Activated CD4-positive, alpha-beta T cell treated with anti-CD3 and anti-CD28 coated beads for 36 hours (primary cell): ENCODE data around the gene EFS. TPM values are rescaled to one million over a fixed set of nuclear protein-coding genes. Genes with fewer than 3 reads are reported as not detected.

Experiments used
- ATAC-seq: fragments of 200-7000 bp; cut with Tn5 transposase; one replicate; pipeline ENCODE4 v1.10.0; 2021; ENCODE audit warnings: mild to moderate bottlenecking, moderate library complexity
- CTCF ChIA-PET: fragments of 350-600 bp; sonication (Branson Sonifier 250); formaldehyde crosslinking; loops from one replicate; lab custom pipeline; 2021; ENCODE audit warnings: antibody characterized with exemption; lab: Charles Lee
- POLR2A ChIA-PET: fragments of 350-600 bp; sonication (Branson Sonifier 250); formaldehyde crosslinking; loops from one replicate; lab custom pipeline; 2021; ENCODE audit warnings: antibody characterized with exemption, inconsistent platforms; lab: Charles Lee
- DNase-seq: peaks from one replicate; pipeline ENCODE4 v3.0.0-alpha.2; 2020
- H3K27ac Mint-ChIP-seq: one replicate; pipeline ENCODE4 v1.8.0; 2021; ENCODE audit warnings: mixed read lengths
- H3K27me3 Mint-ChIP-seq: one replicate; pipeline ENCODE4 v1.8.0; 2021; ENCODE audit warnings: mixed read lengths
- H3K36me3 Mint-ChIP-seq: one replicate; pipeline ENCODE4 v1.8.0; 2021; ENCODE audit warnings: low read depth, mixed read lengths
- H3K4me1 Mint-ChIP-seq: one replicate; pipeline ENCODE4 v1.8.0; 2021; ENCODE audit warnings: mixed read lengths
- H3K4me3 Mint-ChIP-seq: one replicate; pipeline ENCODE4 v1.8.0; 2021; ENCODE audit warnings: mild to moderate bottlenecking, moderate library complexity, mixed read lengths
- H3K9me3 Mint-ChIP-seq: one replicate; pipeline ENCODE4 v1.8.0; 2021; ENCODE audit warnings: low read depth, mixed read lengths
- intact Hi-C, 2 experiments: fragments of 100-400 bp; cut with DNase I in 1 of 2; cut with micrococcal nuclease in 1 of 2; formaldehyde crosslinking; loops; one replicate each; pipeline versions ENCODE4 v1.14.2 to v1.15.1; 2022 to 2024; cut with DNase I, micrococcal nuclease
- total RNA-seq, 2 experiments: library from RNA; stranded (reverse); gene quantifications; one replicate each; pipeline ENCODE4 v1.2.3, GENCODE V29; 2021

Gene EFS
- total RNA-seq, 2 experiments from 2014 or later: not detected

- CTCF ChIA-PET: interaction anchor here (0.6 to 1.8 kb wide), 4 partner anchors 38 to 202 kb away, joined by 3 to 5 read pairs (median 3); no protein-coding TSS in a partner anchor
- no peak overlapping the region for H3K4me3 Mint-ChIP-seq
- no peaks in the 10 kb centered on the region for H3K27me3 Mint-ChIP-seq
- H3K9me3 Mint-ChIP-seq: no peaks in the 10 kb centered on the region
- intact Hi-C loops: no loop called here
- H3K27ac Mint-ChIP-seq: no peak overlapping the region
- ATAC-seq: no peak
- POLR2A ChIA-PET: no interaction called here
- peak; percentile 1 for DNase-seq
- no peaks in the 10 kb centered on the region for H3K4me1 Mint-ChIP-seq
- H3K36me3 Mint-ChIP-seq: no peaks in the 10 kb centered on the region
These were observed 12.2 kb upstream of the EFS start for GRCh38 chr14:23377198-23377550.

- Mint-ChIP-seq H3K4me3 (no peak within 1 kb of the TSS), H3K4me1 (no peaks in the 10 kb centered on the region), H3K27ac (no peak within 1 kb of the TSS), H3K27me3 (no peaks in the 10 kb centered on the region), H3K9me3 (no peaks in the 10 kb centered on the region), H3K36me3 (no peaks in the 10 kb centered on the region)
- DNase-seq (peak; percentile 1), ATAC-seq (no peak)
- intact Hi-C loops: no loop called here
- ChIA-PET CTCF (interaction anchor here (0.6 to 1.8 kb wide), 7 partner anchors 9 to 255 kb away, joined by 3 to 5 read pairs (median 3); no protein-coding TSS in a partner anchor), POLR2A (no interaction called here)
These were observed 11.7 kb upstream of the EFS start, which contains the start of gene CMTM5 for GRCh38 chr14:23376482-23377197. Gene CMTM5 (plus strand): TSS chr14:23377046. CDS start chr14:23377252, 206 bp downstream.

- intact Hi-C loops: no loop called here
- H3K4me3 Mint-ChIP-seq: no peak overlapping the region
- H3K27ac Mint-ChIP-seq: no peak overlapping the region
- H3K9me3 Mint-ChIP-seq: no peaks in the 10 kb centered on the region
- H3K4me1 Mint-ChIP-seq: no peaks in the 10 kb centered on the region
- peak; percentile 3 for DNase-seq
- ChIA-PET CTCF (interaction anchor here (0.6 to 1.8 kb wide), 4 partner anchors 8 to 254 kb away, joined by 3 to 5 read pairs (median 4); no protein-coding TSS in a partner anchor), POLR2A (no interaction called here)
- no peaks in the 10 kb centered on the region for H3K36me3 Mint-ChIP-seq
- H3K27me3 Mint-ChIP-seq: no peaks in the 10 kb centered on the region
- ATAC-seq: no peak
These were observed 10.7 kb upstream of the EFS start for GRCh38 chr14:23375527-23376251.

GRCh38 chr14:23373041-23373440, 8.1 kb upstream of the EFS start:
- no peak overlapping the region for H3K4me3 Mint-ChIP-seq
- H3K36me3 Mint-ChIP-seq: no peaks in the 10 kb centered on the region
- no peaks in the 10 kb centered on the region for H3K9me3 Mint-ChIP-seq
- H3K27me3 Mint-ChIP-seq: no peaks in the 10 kb centered on the region
- CTCF ChIA-PET: interaction anchor here (1.6 kb wide), 1 partner anchor 37 kb away, joined by 4 read pairs; no protein-coding TSS in a partner anchor
- DNase-seq (no peak), ATAC-seq (no peak)
- intact Hi-C loops: no loop called here
- H3K4me1 Mint-ChIP-seq: no peaks in the 10 kb centered on the region
- H3K27ac Mint-ChIP-seq: no peak overlapping the region
- POLR2A ChIA-PET: no interaction called here

- no peaks in the 10 kb centered on the region for H3K9me3 Mint-ChIP-seq
- no peak within 1 kb of the TSS for H3K4me3 Mint-ChIP-seq
- intact Hi-C loops: no loop called here
- CTCF ChIA-PET: interaction anchor here (0.7 kb wide), 1 partner anchor 18 kb away, joined by 4 read pairs; no protein-coding TSS in a partner anchor
- H3K27ac Mint-ChIP-seq: no peak within 1 kb of the TSS
- DNase-seq (no peak), ATAC-seq (no peak)
- H3K27me3 Mint-ChIP-seq: peaks cover 2% of the 10 kb centered on the region
- H3K36me3 Mint-ChIP-seq: no peaks in the 10 kb centered on the region
- H3K4me1 Mint-ChIP-seq: no peaks in the 10 kb centered on the region
- POLR2A ChIA-PET: no interaction called here
These were observed 7.5 kb upstream of the EFS start, which contains the start of gene IL25 for GRCh38 chr14:23372509-23372908. Gene IL25 (plus strand): TSS chr14:23372809.

GRCh38 chr14:23371865-23372264, 6.9 kb upstream of the EFS start:
- CTCF ChIA-PET: interaction anchor here (0.7 kb wide), 1 partner anchor 18 kb away, joined by 4 read pairs; no protein-coding TSS in a partner anchor
- intact Hi-C loops: no loop called here
- DNase-seq (no peak), ATAC-seq (no peak)
- Mint-ChIP-seq H3K27ac (no peak overlapping the region), H3K27me3 (peaks cover 5% of the 10 kb centered on the region), H3K4me3 (no peak overlapping the region), H3K4me1 (no peaks in the 10 kb centered on the region), H3K9me3 (no peaks in the 10 kb centered on the region), H3K36me3 (no peaks in the 10 kb centered on the region)
- POLR2A ChIA-PET: no interaction called here

- ATAC-seq: no peak
- ChIA-PET CTCF (interaction anchor here (0.7 kb wide), 1 partner anchor 98 kb away, joined by 3 read pairs; no protein-coding TSS in a partner anchor), POLR2A (no interaction called here)
- intact Hi-C loops: no loop called here
- no peaks in the 10 kb centered on the region for H3K9me3 Mint-ChIP-seq
- H3K27ac Mint-ChIP-seq: no peak overlapping the region
- peaks cover 10% of the 10 kb centered on the region for H3K27me3 Mint-ChIP-seq
- H3K4me3 Mint-ChIP-seq: no peak overlapping the region
- no peaks in the 10 kb centered on the region for H3K36me3 Mint-ChIP-seq
- no peak for DNase-seq
- H3K4me1 Mint-ChIP-seq: no peaks in the 10 kb centered on the region
These were observed 5.2 kb upstream of the EFS start for GRCh38 chr14:23370221-23370620.

GRCh38 chr14:23366426-23366921, 1.5 kb upstream of the EFS start:
- no peak overlapping the region for H3K27ac Mint-ChIP-seq
- no peak for DNase-seq
- H3K4me3 Mint-ChIP-seq: no peak overlapping the region
- H3K4me1 Mint-ChIP-seq: peaks cover 5% of the 10 kb centered on the region
- intact Hi-C loops: no loop called here
- ATAC-seq: no peak
- peaks cover 20% of the 10 kb centered on the region for H3K27me3 Mint-ChIP-seq
- POLR2A ChIA-PET: no interaction called here
- CTCF ChIA-PET: interaction anchor here (1.2 kb wide), 1 partner anchor 10 kb away, joined by 3 read pairs; no protein-coding TSS in a partner anchor
- H3K36me3 Mint-ChIP-seq: no peaks in the 10 kb centered on the region
- no peaks in the 10 kb centered on the region for H3K9me3 Mint-ChIP-seq

GRCh38 chr14:23365732-23366425, 907 bp upstream of the EFS start:
- intact Hi-C loops: no loop called here
- Mint-ChIP-seq H3K4me1 (peaks cover 11% of the 10 kb centered on the region), H3K36me3 (no peaks in the 10 kb centered on the region), H3K27me3 (peaks cover 22% of the 10 kb centered on the region), H3K27ac (no peak overlapping the region), H3K4me3 (no peak overlapping the region), H3K9me3 (no peaks in the 10 kb centered on the region)
- no peak for DNase-seq
- CTCF ChIA-PET: no interaction called here
- POLR2A ChIA-PET: no interaction called here
- no peak for ATAC-seq

GRCh38 chr14:23364164-23365035, 572 bp downstream of the EFS start:
- ATAC-seq: no peak
- Mint-ChIP-seq H3K4me1 (peaks cover 11% of the 10 kb centered on the region), H3K27ac (no peak overlapping the region), H3K27me3 (peaks cover 23% of the 10 kb centered on the region), H3K4me3 (no peak overlapping the region), H3K36me3 (no peaks in the 10 kb centered on the region), H3K9me3 (no peaks in the 10 kb centered on the region)
- DNase-seq: no peak
- CTCF ChIA-PET: interaction anchor here (0.7 kb wide), 1 partner anchor 86 kb away, joined by 3 read pairs; no protein-coding TSS in a partner anchor
- intact Hi-C loops: no loop called here
- POLR2A ChIA-PET: no interaction called here
